ENCODE results near the gene ADSS2.
"Not testable (repeated sequence)": the region's sequence is repeated elsewhere in the genome, so short reads cannot be mapped to it uniquely, and the experiment has no call there.

Gene ADSS2

DNA sequence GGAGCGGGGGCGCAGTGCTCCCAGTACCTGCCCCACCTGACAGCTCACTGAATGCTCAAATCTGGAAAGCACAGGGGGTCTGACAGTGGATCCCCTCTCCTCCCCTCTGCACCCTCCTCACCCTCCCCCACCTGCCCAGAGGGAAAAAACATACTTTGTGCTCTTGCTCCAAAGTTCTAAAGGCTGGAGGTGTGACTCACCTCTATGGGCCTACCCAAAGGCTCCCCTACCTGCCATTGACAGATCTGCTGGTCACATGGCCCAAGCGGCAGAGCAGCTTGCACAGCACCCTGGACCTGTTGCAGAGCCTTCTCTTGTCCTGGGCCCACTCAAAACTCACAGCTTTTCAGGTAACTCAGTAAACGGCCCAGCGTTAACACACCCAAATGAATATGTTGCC lies 55.7 kb downstream of the ADSS2 start:
- DNase-seq = no peak

DNA sequence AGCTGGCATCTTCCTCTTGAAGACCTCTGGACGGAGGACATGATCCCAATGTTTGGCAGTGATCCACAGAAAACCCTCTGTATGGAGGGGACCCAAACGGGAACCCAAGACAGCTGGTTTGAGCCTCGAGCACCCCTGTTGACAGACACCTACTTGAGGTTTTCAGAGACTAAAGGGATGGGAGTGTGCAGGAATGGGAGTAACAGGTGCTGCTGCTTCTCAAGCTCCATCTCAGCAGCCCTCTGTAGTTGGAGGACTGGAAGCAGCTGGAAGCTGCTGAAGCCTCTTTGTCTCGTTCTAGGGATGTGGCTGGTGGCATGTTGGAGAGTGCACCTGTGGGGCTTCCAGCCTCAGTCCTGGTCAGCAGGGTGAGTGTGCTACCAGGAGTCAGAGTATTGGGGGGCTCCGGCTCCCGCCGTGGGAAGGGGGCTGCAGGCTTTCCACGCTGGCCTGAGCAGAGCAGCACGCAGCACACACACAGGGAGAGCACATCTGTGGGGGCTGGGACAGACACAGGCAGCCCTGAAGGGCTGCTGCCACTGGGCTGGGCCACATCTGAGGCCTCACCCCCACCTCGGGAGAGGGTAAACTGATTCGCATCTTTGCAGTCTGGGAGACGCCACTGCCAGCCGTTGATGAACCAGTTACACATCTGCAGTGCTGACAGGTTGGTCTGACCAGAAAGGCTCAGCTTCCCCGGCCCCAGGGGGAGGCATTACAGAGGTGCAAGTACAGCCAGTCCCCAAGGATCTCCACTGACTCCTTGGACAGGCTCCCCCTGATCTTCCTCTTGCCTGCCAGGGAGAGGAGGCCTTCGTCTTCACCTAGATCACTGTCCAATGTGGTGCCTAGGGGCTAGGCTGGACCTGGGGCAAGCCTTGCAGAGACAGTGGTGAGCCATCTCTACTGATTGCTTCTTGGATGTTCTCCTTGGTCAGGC lies 56.6 kb downstream of the ADSS2 start:
- no peak for DNase-seq

DNA sequence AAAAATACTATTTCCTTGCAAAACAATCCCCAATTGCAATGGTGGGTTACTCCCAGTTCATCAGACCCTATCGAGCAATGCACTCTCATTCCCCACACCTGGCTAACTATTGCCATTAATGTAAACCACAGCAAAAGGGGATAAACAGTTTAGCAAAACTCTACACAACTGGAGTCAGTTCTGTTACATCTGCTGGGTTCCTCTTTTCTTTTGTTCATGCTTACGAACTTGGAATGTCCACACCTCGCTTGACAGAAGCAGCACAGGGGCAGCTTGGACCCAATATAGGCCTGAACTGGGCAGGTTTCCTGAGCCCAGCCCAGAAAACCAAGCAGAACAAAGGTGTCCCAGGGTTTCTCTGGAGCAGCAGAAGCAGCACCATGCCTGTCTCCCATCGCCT lies 57.4 kb downstream of the ADSS2 start:
- no peak for DNase-seq

- DNase-seq = no peak
These were observed 58.0 kb downstream of the ADSS2 start for GRCh38 chr1:244393604-244394176.

DNA sequence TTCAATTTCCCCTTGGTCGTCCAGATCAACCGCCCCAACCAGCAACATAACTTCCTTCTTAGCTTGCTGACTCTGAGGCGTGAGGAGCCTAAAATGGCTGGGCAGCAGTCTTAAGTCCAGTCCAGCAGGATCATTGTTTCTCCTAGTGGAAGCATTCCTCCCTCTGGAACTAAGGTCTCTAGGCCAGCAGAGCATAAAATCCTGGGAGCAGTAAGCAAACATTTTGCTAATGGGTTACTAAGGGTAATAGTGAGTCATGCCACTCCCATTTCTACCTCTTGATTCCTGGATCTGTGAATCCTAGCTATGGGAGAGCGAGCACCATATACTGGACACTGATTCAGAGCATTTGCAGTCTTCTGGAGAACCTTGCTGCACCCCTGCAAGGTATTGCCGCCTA lies 59.9 kb downstream of the ADSS2 start:
- DNase-seq = no peak

GRCh38 chr1:244388961-244389360 lies 62.7 kb downstream of the ADSS2 start:
- no peak for DNase-seq

DNA sequence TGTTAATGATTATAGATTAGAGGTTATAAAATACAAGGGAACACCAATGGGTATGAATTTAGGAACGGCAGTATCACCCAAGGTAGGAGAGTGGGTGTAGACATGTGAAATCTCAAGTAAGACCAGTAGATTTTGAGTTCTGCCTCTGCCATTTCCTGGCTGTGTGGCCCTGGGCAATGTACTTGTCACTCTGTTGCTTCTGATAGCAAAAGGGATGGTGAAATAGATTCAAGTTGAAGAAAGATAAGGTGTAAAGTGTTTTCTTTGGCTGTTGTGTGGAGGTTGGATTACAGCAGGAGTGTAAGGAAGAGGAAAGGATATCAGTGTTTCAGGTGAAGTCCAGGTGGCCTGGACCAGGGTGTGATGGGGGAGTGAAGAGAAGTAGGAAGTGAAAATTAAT lies 64.3 kb downstream of the ADSS2 start:
- no peak for DNase-seq

DNA sequence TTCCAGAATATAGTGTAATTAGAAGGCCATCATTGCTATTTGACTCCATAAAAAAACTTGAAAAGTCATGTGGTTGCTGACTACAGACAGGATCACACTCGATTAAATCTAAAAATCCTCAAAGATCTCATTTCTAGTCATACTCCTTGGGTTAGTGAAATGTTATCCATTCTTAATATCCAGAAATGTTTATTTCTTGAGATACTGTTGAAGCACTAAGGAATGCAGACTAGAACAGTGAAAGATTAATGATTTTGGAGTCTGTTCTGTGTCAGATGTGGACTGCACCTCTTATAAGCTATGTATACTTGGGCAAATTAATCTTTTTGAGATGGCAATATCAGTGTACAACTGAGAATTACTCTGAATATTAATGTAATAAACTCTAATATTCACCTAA lies 65.1 kb downstream of the ADSS2 start:
- no peak for DNase-seq

DNA sequence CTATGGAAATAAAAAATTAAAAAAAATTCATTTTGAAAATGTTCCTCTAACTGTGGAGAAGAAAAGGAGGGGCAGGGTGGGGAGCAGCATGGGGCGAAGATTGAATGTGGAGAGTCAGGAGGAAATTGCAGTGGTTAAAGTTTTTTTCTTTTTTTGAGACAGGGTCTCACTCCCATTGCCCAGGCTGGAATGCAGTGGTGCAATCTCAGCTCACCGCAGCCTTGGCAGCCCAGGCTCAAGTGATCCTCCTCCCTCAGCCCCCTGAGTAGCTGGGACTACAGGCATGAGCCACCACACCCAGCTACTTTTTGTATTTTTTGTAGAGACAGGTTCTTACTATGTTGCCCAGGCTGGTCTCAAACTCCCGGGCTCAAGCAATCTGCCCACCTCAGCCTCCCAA lies 67.6 kb downstream of the ADSS2 start:
- no peak for DNase-seq

- DNase-seq = peak; percentile 28 to 41
These were observed 68.3 kb downstream of the ADSS2 start for GRCh38 chr1:244383278-244383884.

DNA sequence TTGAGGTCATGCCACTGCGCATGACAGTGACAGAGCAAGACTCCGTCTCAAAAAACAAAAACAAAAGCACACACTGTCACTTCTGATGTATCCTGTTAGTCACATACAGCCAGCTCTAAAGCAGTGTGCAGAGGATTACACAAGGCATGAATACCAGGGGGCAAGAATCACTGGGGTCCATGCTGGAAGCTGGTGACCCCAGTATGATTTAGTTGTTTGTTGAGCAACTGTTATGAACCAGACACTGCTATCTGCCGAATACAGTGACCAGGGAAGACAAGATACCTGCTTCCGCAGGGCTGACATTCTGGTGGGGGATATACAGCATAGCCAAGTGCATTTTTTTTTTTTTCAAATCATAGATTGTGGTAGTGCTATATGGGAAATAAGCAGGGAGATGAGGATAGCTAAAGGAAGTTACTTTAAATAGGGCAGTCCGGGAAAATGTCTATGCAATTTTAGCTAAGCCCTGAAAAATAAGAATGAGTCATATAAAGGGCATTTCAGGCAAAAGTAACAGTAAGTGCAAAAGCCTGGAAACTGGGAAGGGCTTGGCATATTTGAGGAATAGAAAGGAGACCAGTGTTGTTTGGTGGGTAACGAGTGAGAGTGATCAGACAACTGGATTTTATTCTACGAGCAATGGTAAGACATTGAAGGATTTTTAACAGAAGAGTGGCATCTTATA lies 69.7 kb downstream of the ADSS2 start:
- peak in 1 of 2 donors; percentile 37 for DNase-seq

DNA sequence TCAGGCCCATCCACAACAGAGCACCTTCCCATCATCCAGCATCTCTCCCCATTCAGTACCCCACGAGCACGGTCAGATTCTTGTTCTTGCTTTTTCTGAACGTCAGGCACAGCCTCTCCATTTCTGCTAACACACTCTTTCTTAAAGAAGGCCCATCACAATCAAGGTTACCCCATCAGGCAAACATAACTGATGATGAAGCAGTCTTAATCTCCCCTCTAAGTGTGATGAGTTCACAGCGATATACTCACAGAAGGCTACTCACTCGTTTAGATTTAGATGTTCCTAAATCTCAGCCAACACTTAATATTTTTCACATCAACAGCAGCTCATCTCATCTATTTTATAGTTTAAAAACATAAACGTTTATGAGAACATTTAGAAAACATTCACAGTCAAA lies 75.6 kb downstream of the ADSS2 start:
- DNase-seq = no peak

DNA sequence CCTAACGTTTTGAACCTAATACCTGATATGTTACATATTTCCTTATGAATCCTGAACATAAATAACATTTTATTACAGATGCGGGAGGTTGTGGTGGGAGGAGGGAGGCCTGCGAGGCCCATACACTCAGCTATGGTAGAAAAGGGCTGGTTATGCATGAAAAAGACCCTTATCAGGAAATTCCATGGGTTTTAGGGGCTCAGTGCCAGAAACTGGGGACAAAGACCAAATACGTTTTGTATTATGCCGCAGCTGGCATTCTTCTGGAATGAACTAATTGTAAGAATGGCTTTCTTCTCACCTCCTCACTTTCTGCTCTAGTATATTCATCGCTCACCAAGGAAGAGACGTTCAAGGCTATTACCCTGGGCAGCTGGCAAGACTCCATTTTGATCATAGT lies 76.7 kb downstream of the ADSS2 start:
- DNase-seq = no peak

DNA sequence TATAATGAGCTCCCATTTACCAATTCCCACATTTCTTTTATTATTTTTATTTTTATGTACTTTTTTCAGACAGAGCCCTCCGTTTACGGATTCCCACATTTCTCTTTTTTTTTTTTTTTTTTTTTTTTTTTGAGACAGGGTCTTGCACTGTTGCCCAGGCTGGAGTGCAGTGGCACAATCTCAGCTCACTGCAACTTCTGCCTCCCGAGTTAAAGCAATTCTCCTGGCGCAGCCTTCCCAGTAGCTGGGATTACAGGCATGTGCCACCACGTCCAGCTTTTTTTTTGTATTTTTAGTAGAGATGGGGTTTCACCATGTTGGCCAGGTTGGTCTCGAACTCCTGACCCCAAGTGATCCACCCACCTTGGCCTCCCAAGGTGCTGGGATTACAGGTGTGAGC lies 77.2 kb downstream of the ADSS2 start:
- not testable (repeated sequence) for DNase-seq

DNA sequence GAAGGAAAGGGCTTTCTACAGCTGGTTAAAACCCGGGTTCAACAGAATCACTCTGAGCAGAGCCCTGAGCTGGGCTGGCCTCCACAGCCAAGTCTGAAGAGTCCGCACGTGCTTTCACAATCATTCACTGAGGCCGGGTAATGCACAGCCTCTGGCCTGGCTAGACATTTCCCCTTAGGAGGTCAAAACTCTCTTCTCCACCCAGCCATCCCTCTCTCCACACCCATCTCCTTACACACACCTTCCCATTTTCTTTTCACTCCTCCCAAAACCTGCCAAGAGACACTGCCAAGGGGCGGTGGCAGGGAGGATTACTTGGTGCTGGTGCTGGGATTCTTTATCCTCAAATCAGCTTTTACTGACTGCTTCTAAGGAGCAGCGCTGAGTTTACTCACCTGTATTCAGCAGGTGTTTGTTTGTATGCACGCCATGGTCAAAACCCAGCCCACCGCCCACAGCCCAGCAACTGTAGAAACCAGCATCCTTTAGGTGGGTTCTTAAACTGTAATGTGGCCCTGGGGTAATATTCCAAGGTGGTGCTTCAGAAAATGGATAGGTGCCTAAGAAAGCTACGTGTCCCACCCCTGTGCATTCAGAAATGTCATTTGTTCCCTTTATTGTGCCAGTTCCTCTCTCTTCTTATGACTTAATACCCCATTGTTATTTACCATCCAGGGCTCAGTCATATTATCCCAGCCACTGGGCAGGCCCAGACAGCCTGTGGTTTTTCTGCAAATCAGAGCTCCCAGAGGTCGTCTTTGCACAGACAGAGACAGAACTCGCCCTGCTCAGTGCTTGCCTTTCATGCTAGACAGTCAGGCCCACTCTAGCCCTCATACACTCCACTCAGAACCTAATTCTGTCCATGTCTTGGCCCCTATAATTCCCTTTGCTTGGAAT lies 80.2 kb downstream of the ADSS2 start:
- peak; percentile 34 to 46 for DNase-seq

DNA sequence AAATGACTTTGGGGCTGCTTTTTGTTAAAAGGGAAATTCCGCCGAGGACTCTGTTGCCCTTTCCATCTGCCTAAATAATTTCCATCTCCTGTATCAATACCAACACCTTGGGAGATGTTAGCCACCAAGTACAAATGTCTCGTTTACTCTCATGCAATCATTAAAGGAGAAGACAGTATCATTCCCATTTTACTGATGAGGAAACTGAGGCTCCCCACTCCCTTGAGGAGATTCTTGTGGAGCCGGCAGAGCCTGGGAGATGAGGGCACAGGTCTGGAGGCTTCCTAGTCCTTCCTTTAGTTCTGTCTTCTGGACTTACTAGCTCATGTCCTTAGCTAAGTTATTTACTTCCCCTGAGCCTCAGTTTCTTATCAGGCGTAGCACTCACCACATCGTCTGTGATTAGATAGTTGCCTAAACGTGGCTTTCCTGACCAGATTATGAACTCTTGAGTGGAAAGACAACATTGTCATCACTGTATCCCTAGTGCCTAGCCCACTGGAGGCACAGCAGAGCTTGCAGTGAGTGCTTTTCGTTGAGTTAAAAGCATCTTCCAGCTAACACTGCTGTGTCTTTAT lies 81.6 kb downstream of the ADSS2 start:
- DNase-seq = no peak

DNA sequence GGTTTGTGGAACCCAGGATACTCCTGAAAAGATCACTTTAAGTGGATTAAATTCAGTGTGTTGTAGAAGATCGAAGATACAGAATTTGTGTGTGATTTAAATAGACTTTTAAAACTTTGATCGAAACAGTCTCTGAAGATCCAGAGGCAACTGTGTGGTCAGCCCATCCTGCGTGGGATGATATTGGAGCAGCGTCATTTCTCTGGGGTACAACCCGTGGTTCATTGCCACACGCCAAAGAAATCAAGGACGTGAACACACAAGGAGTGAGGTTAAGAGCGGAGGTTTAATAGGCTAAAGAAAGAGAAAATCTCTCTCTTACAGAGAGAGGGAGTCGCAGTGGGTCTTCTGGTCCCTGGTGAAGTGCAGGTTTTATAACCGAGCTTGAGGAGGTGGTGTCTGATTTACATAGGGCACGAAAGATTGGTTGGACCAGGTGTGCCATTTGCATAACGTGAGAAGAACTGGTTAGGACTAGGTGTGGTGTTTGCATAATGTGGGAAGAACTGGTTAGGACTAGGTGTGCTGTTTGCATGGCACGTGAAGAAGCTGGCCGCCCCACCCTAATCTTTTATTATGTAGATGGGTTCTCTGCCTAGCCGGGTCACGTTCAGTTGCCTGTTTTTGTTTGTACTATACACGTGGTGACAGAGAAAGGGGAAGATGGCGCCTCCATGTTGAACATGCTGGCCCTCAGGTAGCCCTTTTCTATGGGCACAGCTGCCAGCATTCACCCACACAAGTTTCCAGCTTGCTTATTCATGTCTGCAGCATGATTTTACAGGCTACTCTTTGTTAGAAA lies 82.3 kb downstream of the ADSS2 start:
- DNase-seq = no peak

DNA sequence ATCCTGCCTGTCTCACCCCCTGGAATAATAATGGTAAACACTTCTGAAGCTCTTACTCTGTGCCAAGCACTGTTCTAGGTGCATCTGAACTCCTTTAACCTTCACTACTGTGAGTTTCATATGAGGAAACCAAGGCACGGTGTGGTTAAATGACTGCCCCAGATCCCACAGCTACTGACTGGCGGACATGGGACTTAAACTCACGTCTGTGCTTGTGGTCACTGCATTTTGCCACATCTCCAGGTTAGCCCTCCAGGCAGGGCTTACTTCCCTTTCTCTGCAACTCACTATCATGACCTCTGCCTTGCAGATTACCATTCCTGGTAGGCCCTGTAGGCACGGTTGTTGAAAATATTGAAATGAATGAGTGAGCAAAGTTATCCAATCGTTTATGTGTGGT lies 83.4 kb downstream of the ADSS2 start:
- peak; percentile 31 to 42 for DNase-seq

GRCh38 chr1:244367399-244368114 lies 84.2 kb downstream of the ADSS2 start:
- DNase-seq = no peak

- DNase-seq = no peak
These were observed 85.9 kb downstream of the ADSS2 start for GRCh38 chr1:244365809-244366208.

All from inflammatory macrophage (primary cell).